Esophagus squamous epithelium (tissue), 5 donors: Measurements from ENCODE around the gene RALA. TPM values are rescaled to one million over a fixed set of nuclear protein-coding genes. Genes with fewer than 3 reads are reported as not detected.
A peak's percentile ranks its signal among the peaks of the same experiment; 100 is the strongest.

ENCODE experiments used
- DNase-seq: peaks from one replicate; lab custom pipeline; 2025; lab: John Stamatoyannopoulos, UW
- H3K27ac ChIP-seq, 4 donors: fragments of 200-600 bp; sonication (generic); one replicate each; pipeline ENCODE4 v1.5.1; 2016 to 2019; ENCODE audit warnings: mild to moderate bottlenecking in 1 of 4
- H3K27me3 ChIP-seq, 4 donors: fragments of 200-600 bp; sonication (generic); 1 replicate in 3 of 4; 2 replicates in 1 of 4; pipeline versions ENCODE4 v1.5.1 to v1.6.0; 2017 to 2021; ENCODE audit warnings: antibody characterized with exemption in 1 of 4
- H3K36me3 ChIP-seq, 3 donors: fragments of 200-600 bp; sonication (generic); one replicate each; pipeline ENCODE4 v1.5.1; 2016 to 2019
- H3K4me1 ChIP-seq, 3 donors: fragments of 200-600 bp; sonication (generic); one replicate each; pipeline ENCODE4 v1.5.1; 2017 to 2019
- H3K4me3 ChIP-seq, 4 donors: fragments of 200-600 bp; sonication (generic); 1 replicate in 3 of 4; 2 replicates in 1 of 4; pipeline ENCODE4 v1.5.1; 2016 to 2019; ENCODE audit warnings: mild to moderate bottlenecking in 2 of 4, moderate library complexity in 1 of 4
- H3K9me3 ChIP-seq, 3 donors: fragments of 200-600 bp; sonication (generic); one replicate each; pipeline ENCODE4 v1.5.1; 2016 to 2019
- CTCF ChIP-seq, 6 experiments: fragments of 450-650 bp in 4 of 6; fragments of 200-600 bp in 2 of 6; sonication (generic) in 2 of 6; IDR thresholded peaks; one replicate each; pipeline ENCODE4 v1.5.1; 2016 to 2019; ENCODE audit warnings: antibody characterized with exemption in 6 of 6, mild to moderate bottlenecking in 4 of 6, moderate library complexity in 4 of 6
- POLR2A ChIP-seq, 4 donors: fragments of 450-650 bp; IDR thresholded peaks; one replicate each; pipeline ENCODE4 v1.6.1; 2017; ENCODE audit warnings: antibody characterized with exemption in 4 of 4, mild to moderate bottlenecking in 4 of 4, moderate library complexity in 3 of 4
- WGBS, 2 donors: methylation state at CpG; one replicate each; pipeline ENCODE4 v1.1.5; 2018; 5-methylcytosine and 5-hydroxymethylcytosine counted together
- intact Hi-C: fragments of 100-400 bp; cut with DNase I; formaldehyde crosslinking; loops from one replicate; pipeline ENCODE4 v1.15.0; 2022
- total RNA-seq, 4 donors: library from RNA; depleted of rRNA; stranded (reverse); fragments of >200 nt; gene quantifications; one replicate each; pipeline ENCODE4 v1.1.0, GENCODE V29; 2016
- donor health status: DM: yes; HTN: yes; CAD: no.

The RALA gene
- total RNA-seq, 4 donors from 2014 or later = 32.8 to 49.6 (median 39.9) TPM

- no peak overlapping the region for H3K4me3 ChIP-seq
- peaks cover 0 to 19% (median 0%) of the 10 kb centered on the region in 4 donors for H3K27me3 ChIP-seq
- H3K36me3 ChIP-seq = no peaks in the 10 kb centered on the region
- intact Hi-C loops = loop anchor here (10.0 kb wide), 1 partner anchor 128 kb away; no protein-coding TSS in a partner anchor
- peaks cover 0 to 7% (median 0%) of the 10 kb centered on the region in 3 donors for H3K4me1 ChIP-seq
- H3K27ac ChIP-seq = no peak overlapping the region
- no peak for TF ChIP-seq CTCF (IDR thresholded peaks at IDR 0.05)
- TF ChIP-seq POLR2A (IDR thresholded peaks at IDR 0.05) = no peak
- DNase-seq = no peak
- no peaks in the 10 kb centered on the region for H3K9me3 ChIP-seq
Measured at GRCh38 chr7:39617005-39617404, 6.4 kb upstream of the RALA start.

GRCh38 chr7:39618868-39619267, 4.5 kb upstream of the RALA start:
- intact Hi-C loops = loop anchor here (10.0 kb wide), 1 partner anchor 126 kb away; no protein-coding TSS in a partner anchor
- Histone ChIP-seq H3K36me3 (no peaks in the 10 kb centered on the region), H3K27ac (no peak overlapping the region), H3K27me3 (peaks cover 0 to 10% (median 0%) of the 10 kb centered on the region in 4 donors), H3K4me3 (no peak overlapping the region), H3K4me1 (peaks cover 0 to 16% (median 0%) of the 10 kb centered on the region in 3 donors), H3K9me3 (no peaks in the 10 kb centered on the region)
- TF ChIP-seq POLR2A (IDR thresholded peaks at IDR 0.05) = no peak
- no peak for TF ChIP-seq CTCF (IDR thresholded peaks at IDR 0.05)
- 81 to 86% methylated on average over 4 of the region's 4 CpGs for WGBS, 2 donors
- DNase-seq = no peak

DNA sequence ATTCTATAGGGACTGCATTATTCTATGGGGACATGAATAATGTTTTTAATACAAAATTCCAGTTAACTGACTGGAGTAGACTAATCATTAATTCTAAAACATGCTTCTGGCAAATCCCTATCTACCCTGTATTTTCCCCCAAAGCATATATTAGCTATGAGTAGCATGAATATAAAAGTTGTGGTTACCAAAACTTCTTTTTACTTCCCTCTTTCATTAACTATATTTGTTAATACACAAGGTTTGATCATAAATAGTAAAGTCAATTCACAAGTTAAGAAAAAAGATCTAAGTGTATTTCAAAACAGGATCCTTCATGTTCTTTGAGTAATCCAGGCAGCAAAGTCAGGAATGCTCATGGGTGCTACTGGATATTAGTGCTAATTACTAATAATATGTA, 2.9 kb upstream of the RALA start:
- DNase-seq = no peak
- Histone ChIP-seq H3K36me3 (no peaks in the 10 kb centered on the region), H3K27ac (no peak overlapping the region), H3K27me3 (no peaks in the 10 kb centered on the region), H3K9me3 (no peaks in the 10 kb centered on the region), H3K4me3 (no peak overlapping the region), H3K4me1 (peaks cover 4 to 30% (median 5%) of the 10 kb centered on the region in 3 donors)
- TF ChIP-seq CTCF (IDR thresholded peaks at IDR 0.05) (no peak), POLR2A (IDR thresholded peaks at IDR 0.05) (no peak)
- intact Hi-C loops = no loop called here

DNA sequence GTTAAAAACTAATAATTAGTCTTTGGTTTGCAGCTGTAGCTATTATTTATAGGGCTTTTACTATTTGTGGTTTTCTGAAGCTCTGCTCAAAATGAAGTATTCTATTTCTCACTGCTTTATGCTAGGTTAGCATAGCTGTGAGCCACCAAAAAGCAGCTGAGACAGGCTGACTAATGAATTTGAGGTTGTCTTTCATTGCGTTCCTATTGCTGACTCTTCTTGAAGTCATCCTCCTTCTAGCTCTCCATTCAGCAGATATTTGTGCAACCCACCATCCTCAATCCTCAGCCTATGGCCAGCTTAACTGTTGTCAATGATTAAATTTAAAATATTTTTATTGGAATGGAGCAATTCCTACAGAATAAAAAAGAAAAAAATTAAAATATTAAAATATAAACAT, 2.1 kb upstream of the RALA start:
- intact Hi-C loops = no loop called here
- Histone ChIP-seq H3K27me3 (no peaks in the 10 kb centered on the region), H3K36me3 (no peaks in the 10 kb centered on the region), H3K9me3 (no peaks in the 10 kb centered on the region), H3K4me1 (peaks cover 10 to 34% (median 11%) of the 10 kb centered on the region in 3 donors), H3K4me3 (no peak overlapping the region), H3K27ac (no peak overlapping the region)
- 50 to 56% methylated on average over 1 of the region's 1 CpG for WGBS, 2 donors
- TF ChIP-seq POLR2A (IDR thresholded peaks at IDR 0.05) (no peak), CTCF (IDR thresholded peaks at IDR 0.05) (no peak)
- DNase-seq = no peak

GRCh38 chr7:39621784-39622411, 1.5 kb upstream of the RALA start:
- WGBS, 2 donors = 81 to 85% methylated on average over 1 of the region's 1 CpG
- H3K4me3 ChIP-seq = peak overlapping the region in 1 of 4 donors; percentile 94
- no peak for DNase-seq
- peaks cover 10 to 40% (median 11%) of the 10 kb centered on the region in 3 donors for H3K4me1 ChIP-seq
- H3K27ac ChIP-seq = peak overlapping the region in 2 of 4 donors; percentile 18 to 96
- no peaks in the 10 kb centered on the region for H3K36me3 ChIP-seq
- intact Hi-C loops = no loop called here
- no peaks in the 10 kb centered on the region for H3K9me3 ChIP-seq
- TF ChIP-seq CTCF (IDR thresholded peaks at IDR 0.05) (no peak), POLR2A (IDR thresholded peaks at IDR 0.05) (peak in 1 of 4 donors; percentile 7)
- no peaks in the 10 kb centered on the region for H3K27me3 ChIP-seq
